COR-L47 (cell line): ENCODE results near the gene SCT.
A peak's percentile ranks its signal among the peaks of the same experiment; 100 is the strongest.

Source experiments
- DNase-seq: peaks from one replicate; lab custom pipeline; 2025; lab: John Stamatoyannopoulos, UW

Gene SCT

GRCh38 chr11:621838-622237 lies 5.1 kb downstream of the SCT start:
- no peak for DNase-seq

GRCh38 chr11:620935-621814 lies 5.8 kb downstream of the SCT start:
- no peak for DNase-seq

GRCh38 chr11:620201-620600 lies 6.8 kb downstream of the SCT start:
- no peak for DNase-seq

- DNase-seq = no peak
These were observed 7.3 kb downstream of the SCT start for GRCh38 chr11:619628-620050.

GRCh38 chr11:618856-619627 lies 7.9 kb downstream of the SCT start:
- DNase-seq = no peak

- no peak for DNase-seq
These were observed 8.9 kb downstream of the SCT start for GRCh38 chr11:617912-618682.

- no peak for DNase-seq
These were observed 9.6 kb downstream of the SCT start for GRCh38 chr11:617199-617911.

GRCh38 chr11:616320-617198 lies 10.4 kb downstream of the SCT start:
- no peak for DNase-seq

- DNase-seq = peak; percentile 88
These were observed 11.3 kb downstream of the SCT start, which contains the start of gene IRF7 for GRCh38 chr11:615504-616319. IRF7 (minus strand) TSS chr11:615950; CDS start chr11:615364, 586 bp downstream.

GRCh38 chr11:614623-615503 lies 12.1 kb downstream of the SCT start:
- no peak for DNase-seq

- DNase-seq = no peak
These were observed 12.9 kb downstream of the SCT start for GRCh38 chr11:614021-614622.

GRCh38 chr11:613369-613968 lies 13.5 kb downstream of the SCT start:
- DNase-seq = peak; percentile 63

- no peak for DNase-seq
These were observed 14.1 kb downstream of the SCT start for GRCh38 chr11:612961-613300.

- DNase-seq = no peak
These were observed 14.6 kb downstream of the SCT start for GRCh38 chr11:612201-612960.

GRCh38 chr11:611001-611996 lies 15.7 kb downstream of the SCT start:
- DNase-seq = no peak
